Breast epithelium (tissue), 4 donors: ENCODE results near the gene KPNB1. TPM values are rescaled to one million over a fixed set of nuclear protein-coding genes. Genes with fewer than 3 reads are reported as not detected.

Source experiments
- DNase-seq, 2 donors: peaks; one replicate each; pipeline ENCODE4 v3.0.0-alpha.2; 2019; ENCODE audit warnings: low spot score in 2 of 2
- H3K27ac ChIP-seq, 2 donors: fragments of 200-600 bp; sonication (generic) in 1 of 2; one replicate each; pipeline ENCODE4 v1.5.1; 2016 to 2019; ENCODE audit warnings: mild to moderate bottlenecking in 1 of 2
- H3K27me3 ChIP-seq, 2 donors: fragments of 200-600 bp; sonication (generic) in 1 of 2; one replicate each; pipeline versions ENCODE4 v1.5.1 to v1.6.0; 2017 to 2019; ENCODE audit warnings: control low read depth in 1 of 2, mild to moderate bottlenecking in 1 of 2
- H3K36me3 ChIP-seq: fragments of 200-600 bp; one replicate; pipeline ENCODE4 v1.5.1; 2019
- H3K4me1 ChIP-seq, 2 donors: fragments of 200-600 bp; sonication (generic); one replicate each; pipeline ENCODE4 v1.5.1; 2016 to 2019; ENCODE audit warnings: control low read depth in 1 of 2
- H3K4me3 ChIP-seq, 3 donors: fragments of 200-600 bp; sonication (generic); 1 replicate in 2 of 3; 2 replicates in 1 of 3; pipeline ENCODE4 v1.5.1; 2016 to 2019; ENCODE audit warnings: mild to moderate bottlenecking in 3 of 3, moderate library complexity in 2 of 3
- H3K9me3 ChIP-seq, 2 donors: fragments of 200-600 bp; sonication (generic) in 1 of 2; one replicate each; pipeline ENCODE4 v1.5.1; 2016 to 2019; ENCODE audit warnings: control low read depth in 1 of 2
- POLR2A ChIP-seq: fragments of 450-650 bp; IDR thresholded peaks from one replicate; pipeline ENCODE4 v1.6.1; 2016; ENCODE audit warnings: antibody characterized with exemption, mild to moderate bottlenecking, moderate library complexity
- POLR2AphosphoS5 ChIP-seq, 3 donors: sonication (generic); formaldehyde crosslinking; IDR thresholded peaks; one replicate each; pipeline ENCODE4 v1.6.1; 2017; ENCODE audit warnings: antibody characterized with exemption in 3 of 3
- intact Hi-C: fragments of 100-400 bp; cut with DNase I; formaldehyde crosslinking; loops from one replicate; pipeline ENCODE4 v1.15.1; 2023; ENCODE audit warnings: low total_unique reads
- total RNA-seq, 3 donors: library from RNA; depleted of rRNA; stranded (reverse); fragments of >200 nt; gene quantifications; one replicate each; pipeline ENCODE4 v1.1.0, GENCODE V29; 2016
- TF ChIP-seq, protein P1 (sequence below), 3 donors: fragments of 450-650 bp; IDR thresholded peaks; one replicate each; pipeline ENCODE4 v1.5.1; 2016 to 2017; ENCODE audit warnings: antibody characterized with exemption in 3 of 3, mild to moderate bottlenecking in 3 of 3, moderate library complexity in 3 of 3

KPNB1 gene
- total RNA-seq, 3 donors from 2014 or later = 148 to 238 (median 189) TPM

DNA sequence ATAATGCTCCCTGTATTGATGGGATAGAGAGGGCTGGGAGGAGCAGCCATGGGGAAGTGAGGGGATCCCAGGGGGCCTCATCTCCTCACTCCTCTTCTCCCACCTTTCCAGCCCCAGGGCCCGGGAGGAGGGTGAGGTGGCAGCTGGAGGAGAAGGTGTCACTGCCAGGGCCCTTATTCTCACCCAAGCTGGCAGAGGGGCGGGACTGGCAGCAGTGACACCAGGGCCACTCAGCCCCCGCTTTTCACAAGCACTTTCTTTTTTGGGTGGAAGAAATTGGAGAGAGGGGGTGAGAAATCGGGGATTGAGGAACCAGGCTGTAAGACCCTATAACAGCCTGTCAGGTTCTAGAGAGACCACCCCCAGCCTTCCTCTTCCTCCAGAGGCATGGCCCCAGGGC lies 81.0 kb downstream of the KPNB1 start:
- intact Hi-C loops = no loop called here
- TF ChIP-seq POLR2AphosphoS5 (IDR thresholded peaks at IDR 0.05) (no peak), POLR2A (no peak)
- TF ChIP-seq, protein P1, sequence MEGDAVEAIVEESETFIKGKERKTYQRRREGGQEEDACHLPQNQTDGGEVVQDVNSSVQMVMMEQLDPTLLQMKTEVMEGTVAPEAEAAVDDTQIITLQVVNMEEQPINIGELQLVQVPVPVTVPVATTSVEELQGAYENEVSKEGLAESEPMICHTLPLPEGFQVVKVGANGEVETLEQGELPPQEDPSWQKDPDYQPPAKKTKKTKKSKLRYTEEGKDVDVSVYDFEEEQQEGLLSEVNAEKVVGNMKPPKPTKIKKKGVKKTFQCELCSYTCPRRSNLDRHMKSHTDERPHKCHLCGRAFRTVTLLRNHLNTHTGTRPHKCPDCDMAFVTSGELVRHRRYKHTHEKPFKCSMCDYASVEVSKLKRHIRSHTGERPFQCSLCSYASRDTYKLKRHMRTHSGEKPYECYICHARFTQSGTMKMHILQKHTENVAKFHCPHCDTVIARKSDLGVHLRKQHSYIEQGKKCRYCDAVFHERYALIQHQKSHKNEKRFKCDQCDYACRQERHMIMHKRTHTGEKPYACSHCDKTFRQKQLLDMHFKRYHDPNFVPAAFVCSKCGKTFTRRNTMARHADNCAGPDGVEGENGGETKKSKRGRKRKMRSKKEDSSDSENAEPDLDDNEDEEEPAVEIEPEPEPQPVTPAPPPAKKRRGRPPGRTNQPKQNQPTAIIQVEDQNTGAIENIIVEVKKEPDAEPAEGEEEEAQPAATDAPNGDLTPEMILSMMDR (IDR thresholded peaks at IDR 0.05) = no peak
- peaks cover 5 to 55% of the 10 kb centered on the region in 2 donors for H3K27me3 ChIP-seq

GRCh38 chr17:47731396-47731795 lies 81.7 kb downstream of the KPNB1 start:
- TF ChIP-seq POLR2AphosphoS5 (IDR thresholded peaks at IDR 0.05) (no peak), POLR2A (no peak)
- TF ChIP-seq, protein P1 (IDR thresholded peaks at IDR 0.05) = no peak
- Histone ChIP-seq H3K4me3 (no peak overlapping the region), H3K9me3 (no peaks in the 10 kb centered on the region), H3K27me3 (peaks cover 5 to 53% of the 10 kb centered on the region in 2 donors), H3K27ac (no peak overlapping the region), H3K36me3 (no peaks in the 10 kb centered on the region), H3K4me1 (peaks cover 0 to 7% of the 10 kb centered on the region in 2 donors)
- no peak for DNase-seq
- intact Hi-C loops = no loop called here

More for the DNA sequence above, 81.0 kb downstream of the KPNB1 start:
- DNase-seq = no peak
- no peaks in the 10 kb centered on the region for H3K9me3 ChIP-seq
- H3K27ac ChIP-seq = no peak overlapping the region
- no peak overlapping the region for H3K4me3 ChIP-seq
- peaks cover 0 to 7% of the 10 kb centered on the region in 2 donors for H3K4me1 ChIP-seq
- no peaks in the 10 kb centered on the region for H3K36me3 ChIP-seq

DNA sequence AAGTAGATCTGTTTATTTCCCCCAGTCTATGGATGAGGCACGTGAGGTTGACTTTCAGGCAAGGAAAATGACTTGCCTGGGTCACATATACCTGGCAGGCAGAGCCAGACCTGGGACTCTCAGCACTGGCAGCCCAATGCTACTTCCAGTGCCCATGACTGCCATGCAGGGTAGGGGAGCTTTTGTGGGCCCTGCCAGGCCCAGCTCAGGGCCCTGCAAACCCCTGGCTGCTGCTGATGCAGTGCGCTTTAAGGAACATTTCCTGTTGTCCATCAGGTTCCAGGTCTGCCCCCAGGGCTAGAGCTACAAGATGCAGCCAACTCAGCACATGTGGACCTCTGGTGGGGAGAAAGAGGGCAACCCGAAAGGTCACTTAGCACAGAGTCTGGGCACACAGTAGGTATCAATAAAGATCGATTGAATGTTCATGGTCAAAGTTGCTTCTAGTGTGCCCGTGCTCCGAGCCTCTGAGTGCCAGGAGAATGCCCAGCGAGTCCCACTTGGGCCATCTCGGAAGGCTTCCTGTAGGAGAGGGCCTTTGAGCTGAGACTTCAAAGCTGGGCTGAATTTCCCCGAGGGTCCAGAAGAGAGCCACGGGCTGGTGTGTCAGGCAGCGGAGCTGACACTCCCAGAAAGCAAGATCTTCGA lies 82.8 kb downstream of the KPNB1 start:
- H3K4me1 ChIP-seq = peaks cover 0 to 7% of the 10 kb centered on the region in 2 donors
- no peak overlapping the region for H3K27ac ChIP-seq
- DNase-seq = no peak
- H3K9me3 ChIP-seq = no peaks in the 10 kb centered on the region
- intact Hi-C loops = no loop called here
- peaks cover 5 to 53% of the 10 kb centered on the region in 2 donors for H3K27me3 ChIP-seq
- TF ChIP-seq POLR2AphosphoS5 (IDR thresholded peaks at IDR 0.05) (no peak), POLR2A (no peak)
- TF ChIP-seq, protein P1 (IDR thresholded peaks at IDR 0.05) = no peak
- H3K36me3 ChIP-seq = no peaks in the 10 kb centered on the region
- peak overlapping the region in 2 of 3 donors; percentile 47 to 69 for H3K4me3 ChIP-seq

DNA sequence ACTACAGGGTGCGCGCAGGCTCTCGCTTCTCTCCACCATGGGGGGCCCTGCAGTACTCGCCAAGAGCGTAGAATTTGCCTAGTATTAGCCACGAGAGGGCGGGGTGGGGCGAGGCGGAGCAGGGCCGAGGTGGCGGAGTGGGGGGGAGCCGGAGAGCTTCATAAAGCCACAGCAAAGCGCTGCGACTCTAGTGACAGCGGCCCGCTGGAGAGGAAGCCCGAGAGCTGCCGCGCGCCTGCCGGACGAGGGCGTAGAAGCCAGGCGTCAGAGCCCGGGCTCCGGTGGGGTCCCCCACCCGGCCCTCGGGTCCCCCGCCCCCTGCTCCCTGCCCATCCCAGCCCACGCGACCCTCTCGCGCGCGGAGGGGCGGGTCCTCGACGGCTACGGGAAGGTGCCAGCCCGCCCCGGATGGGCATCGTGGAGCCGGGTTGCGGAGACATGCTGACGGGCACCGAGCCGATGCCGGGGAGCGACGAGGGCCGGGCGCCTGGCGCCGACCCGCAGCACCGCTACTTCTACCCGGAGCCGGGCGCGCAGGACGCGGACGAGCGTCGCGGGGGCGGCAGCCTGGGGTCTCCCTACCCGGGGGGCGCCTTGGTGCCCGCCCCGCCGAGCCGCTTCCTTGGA lies 83.4 kb downstream of the KPNB1 start, which contains the start of gene TBX21:
Gene TBX21 (plus strand): TSS at position 190 of the 627 bp plus-strand sequence. CDS start 219 bp downstream, at position 409.
- intact Hi-C loops = no loop called here
- H3K4me1 ChIP-seq = peaks cover 0 to 7% of the 10 kb centered on the region in 2 donors
- H3K9me3 ChIP-seq = no peaks in the 10 kb centered on the region
- H3K36me3 ChIP-seq = no peaks in the 10 kb centered on the region
- DNase-seq = peak; percentile 39 to 57
- H3K27ac ChIP-seq = no peak within 1 kb of the TSS
- H3K27me3 ChIP-seq = peaks cover 5 to 53% of the 10 kb centered on the region in 2 donors
- TF ChIP-seq POLR2AphosphoS5 (IDR thresholded peaks at IDR 0.05) (no peak), POLR2A (no peak)
- TF ChIP-seq, protein P1 (IDR thresholded peaks at IDR 0.05) = no peak
- peak within 1 kb of the TSS; percentile 24 to 69 (median 47) for H3K4me3 ChIP-seq
